K562 (cell line): Measurements from ENCODE around the gene UNC5B. TPM values are rescaled to one million over a fixed set of nuclear protein-coding genes. Genes with fewer than 3 reads are reported as not detected.

Experiments
- ATAC-seq: fragments of 200-7000 bp; cut with Tn5 transposase; 3 replicates; pipeline ENCODE4 v1.9.1; 2020; ENCODE audit warnings: moderate library complexity
- BruUV-seq: library from RNA; stranded (reverse); fragments of 400-500 nt; replicated peaks from 2 replicates; lab custom pipeline; 2021; lab: Mats Ljungman, UMichigan
- CTCF ChIA-PET: fragments of 300-600 bp; formaldehyde crosslinking; extraction: SDS; loops from one replicate; lab custom pipeline; 2021; ENCODE audit warnings: low intra/inter-chr PET ratio; lab: Yijun Ruan, JAX
- POLR2A ChIA-PET: fragments of 300-600, 350-650 bp; sonication (Branson Sonifier 250); formaldehyde crosslinking; extraction: SDS; loops from one replicate; lab custom pipeline; 2021; ENCODE audit warnings: antibody characterized with exemption, inconsistent platforms; lab: Yijun Ruan, JAX
- DNase-seq, 4 experiments: peaks; one replicate each; pipeline versions ENCODE4 v3.0.0 to v3.0.0-alpha.2; 2011 to 2018; ENCODE audit warnings: low spot score in 3 of 4, mixed read lengths in 3 of 4; ENCODE audit errors: extremely low read depth in 1 of 4
- FAIRE-seq: peaks from 2 replicates; lab custom pipeline; 2011; peaks lifted over from hg19 to GRCh38; lab: Jason Lieb, UNC
- H2AFZ ChIP-seq: 2 replicates; pipeline ENCODE4 v1.6.0; 2011; ENCODE audit warnings: low read depth, low read length, control low read depth, inconsistent platforms
- H3K27ac ChIP-seq: fragments of 200-600 bp; 3 replicates; pipeline ENCODE4 v1.8.0; 2011; ENCODE audit warnings: low read depth, mild to moderate bottlenecking, control low read depth, inconsistent platforms, low read length, moderate library complexity, mixed read lengths; ENCODE audit errors: extremely low read depth
- H3K27me3 ChIP-seq, 2 experiments: fragments of 300-600 bp in 1 of 2; 2 replicates in 1 of 2; 3 replicates in 1 of 2; pipeline versions ENCODE4 v1.6.0 to v1.8.0; 2011; ENCODE audit warnings: inconsistent platforms in 2 of 2, low read length in 2 of 2, mild to moderate bottlenecking in 1 of 2, mixed read lengths in 1 of 2, moderate library complexity in 1 of 2; ENCODE audit not compliant: control insufficient read depth in 2 of 2, insufficient read depth in 2 of 2
- H3K36me3 ChIP-seq: fragments of 300-600 bp; 3 replicates; pipeline ENCODE4 v1.8.0; 2011; ENCODE audit warnings: mild to moderate bottlenecking, low read length, inconsistent platforms; ENCODE audit not compliant: control insufficient read depth, insufficient read depth
- H3K4me1 ChIP-seq, 2 experiments: fragments of 200-600 bp in 1 of 2; replicated peaks in 1 of 2; 2 replicates in 1 of 2; 3 replicates in 1 of 2; pipeline versions ENCODE4 v1.5.1 to v1.8.0; 2011; ENCODE audit warnings: inconsistent platforms in 2 of 2, low read length in 2 of 2, mild to moderate bottlenecking in 1 of 2, mixed read lengths in 1 of 2, moderate library complexity in 1 of 2; ENCODE audit not compliant: control insufficient read depth in 2 of 2, insufficient read depth in 2 of 2
- H3K4me2 ChIP-seq: 2 replicates; pipeline ENCODE4 v1.6.1; 2011; ENCODE audit warnings: low read length, control low read depth, inconsistent platforms, mixed read lengths; ENCODE audit not compliant: insufficient read depth
- H3K4me3 ChIP-seq: fragments of 200-600 bp; sonication (generic), shearing (Covaris generic); 2 replicates; pipeline ENCODE4 v1.5.1; 2016; ENCODE audit warnings: control low read depth, inconsistent platforms
- H3K79me2 ChIP-seq: fragments of 200-600 bp; 3 replicates; pipeline ENCODE4 v1.8.0; 2011; ENCODE audit warnings: low read length, inconsistent platforms; ENCODE audit not compliant: control insufficient read depth, insufficient read depth
- H3K9ac ChIP-seq, 2 experiments: 2 replicates each; pipeline versions ENCODE4 v1.6.0 to v1.6.1; 2011; ENCODE audit warnings: low read depth in 2 of 2, low read length in 2 of 2, control low read depth in 1 of 2, inconsistent platforms in 1 of 2, mild to moderate bottlenecking in 1 of 2, mixed read lengths in 1 of 2; ENCODE audit not compliant: insufficient read depth in 1 of 2
- H3K9me1 ChIP-seq: one replicate; pipeline ENCODE4 v1.6.0; 2011; ENCODE audit warnings: inconsistent platforms, mild to moderate bottlenecking, low read length, moderate library complexity; ENCODE audit not compliant: control insufficient read depth, insufficient read depth
- H3K9me3 ChIP-seq: replicated peaks from 2 replicates; pipeline ENCODE4 v1.5.1; 2011; ENCODE audit warnings: low read depth, low read length, inconsistent platforms; ENCODE audit not compliant: control insufficient read depth, insufficient read depth
- H4K20me1 ChIP-seq: replicated peaks from 2 replicates; pipeline ENCODE4 v1.6.1; 2011; ENCODE audit warnings: low read length, inconsistent platforms, mixed read lengths; ENCODE audit not compliant: control insufficient read depth, insufficient read depth
- FOXJ2 ChIP-seq: fragments of 200-800 bp; sonication (Bioruptor generic); IDR thresholded peaks from 2 replicates; pipeline ENCODE4 v1.6.1; 2016; ENCODE audit warnings: missing genetic modification characterization, missing compliant biosample characterization
- TEAD1 ChIP-seq, 2 experiments: fragments of 450-650 bp in 1 of 2; sonication (generic) in 1 of 2; formaldehyde crosslinking; IDR thresholded peaks; 2 replicates each; pipeline versions ENCODE4 v1.4.0 to v1.8.0; 2020 to 2022; ENCODE audit warnings: mild to moderate bottlenecking in 2 of 2, missing genetic modification reagents in 1 of 2
- ZBTB26 ChIP-seq: fragments of 450-650 bp; formaldehyde crosslinking; IDR thresholded peaks from 2 replicates; pipeline ENCODE4 v1.4.0; 2022; ENCODE audit warnings: missing genetic modification characterization
- ZBTB40 ChIP-seq, 2 experiments: fragments of 450-650 bp in 1 of 2; sonication (generic) in 1 of 2; formaldehyde crosslinking in 1 of 2; IDR thresholded peaks; 2 replicates each; pipeline versions ENCODE4 v1.7.1 to v1.9.0; 2016 to 2022; ENCODE audit warnings: inconsistent platforms in 1 of 2, mild to moderate bottlenecking in 1 of 2, missing genetic modification reagents in 1 of 2
- WGBS: fragments of 100-300 bp; shearing (Covaris generic); methylation state at CpG from one replicate; pipeline ENCODE4 v1.1.6; 2016; ENCODE audit warnings: low coverage, mixed read lengths; ENCODE audit not compliant: insufficient coverage; ENCODE audit errors: missing lambda C conversion rate; 5-methylcytosine and 5-hydroxymethylcytosine counted together
- in situ Hi-C: fragments of 300-500 bp; cut with MboI; formaldehyde crosslinking; loops from 4 replicates; pipeline ENCODE4 v1.15.0; 2018; ENCODE audit warnings: inconsistent platforms, mixed read lengths
- intact Hi-C: fragments of 100-400 bp; cut with micrococcal nuclease; formaldehyde crosslinking; loops from 2 replicates; pipeline ENCODE4 v1.14.2; 2022
- polyA plus RNA-seq, 8 experiments: library from polyadenylated mRNA; depleted of rRNA in 4 of 8; stranded (reverse) in 5 of 8; unstranded in 3 of 8; fragments of >200 nt; fragmentation: Nextera tagmentation in 2 of 8; fragmentation: Illumina TruSeq in 1 of 8; extraction: Ambion mirVana in 2 of 8; extraction: Trizol in 1 of 8; gene quantifications; 2 replicates each; pipeline versions ENCODE4 v1.2.1 to v1.2.3, GENCODE V29; 2011 to 2014; ENCODE audit warnings: inconsistent platforms in 1 of 8, missing spikeins in 1 of 8
- total RNA-seq, 7 experiments: library from RNA; depleted of rRNA in 6 of 7; stranded (reverse); fragments of >200 nt in 6 of 7; fragmentation: Illumina TruSeq in 2 of 7; extraction: Trizol in 2 of 7; gene quantifications; 2 replicates each; pipeline versions ENCODE4 v1.2.1 to v1.2.3, GENCODE V29; 2011 to 2021; ENCODE audit warnings: low replicate concordance in 1 of 7

UNC5B gene
- total and polyA plus RNA-seq, 9 of the 15 experiments (the other 6 are each of a cell fraction or from before 2014, with no cell fraction given): 0.10 to 8.4 (median 2.1) TPM

DNA sequence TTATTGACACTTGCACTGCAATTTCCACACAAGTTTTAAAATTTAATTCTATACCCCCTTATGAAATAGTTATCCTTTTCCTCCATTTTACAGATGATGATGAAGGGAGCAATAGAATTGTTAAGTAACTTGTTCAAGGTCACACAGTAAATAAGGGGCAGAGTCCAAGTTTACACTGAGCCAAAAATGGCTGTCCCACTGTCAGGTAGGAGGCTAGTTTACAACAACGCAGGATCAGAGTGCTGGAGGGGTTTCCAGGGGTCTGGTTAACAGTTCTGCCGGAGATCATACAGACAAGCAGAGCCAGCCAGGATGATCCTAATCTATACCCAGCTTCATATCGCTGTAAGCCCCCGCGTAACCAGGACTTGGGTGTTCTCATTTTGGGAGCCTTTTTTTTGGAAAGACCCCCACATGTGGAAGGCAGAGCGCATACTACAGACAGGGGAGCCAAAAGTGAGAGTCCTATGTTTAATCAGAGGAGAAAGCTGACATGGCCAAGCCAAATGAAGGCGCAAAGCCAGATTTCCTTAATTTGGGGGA lies 524 bp upstream of the UNC5B start:
- Histone ChIP-seq H3K9me1 (no peaks in the 10 kb centered on the region), H3K4me2 (peak overlapping the region; percentile 54; the same call in 1 of the 2 replicates), H3K9ac (0 out of 4 replicates have a peak overlapping the region, but pooled peaks of 1 of the 2 experiments have one; percentile 19), H3K27me3 (peaks cover 26 to 71% of the 10 kb centered on the region in 2 experiments; a peak in 4 of 5 replicates), H3K9me3 (no peaks in the 10 kb centered on the region), H3K27ac (no peak overlapping the region), H3K36me3 (no peaks in the 10 kb centered on the region), H3K4me1 (peaks cover 4 to 32% of the 10 kb centered on the region in 2 experiments; a peak in 4 of 5 replicates), H3K4me3 (peak overlapping the region; percentile 53), H4K20me1 (peaks cover 14% of the 10 kb centered on the region; the same call in 1 of the 2 replicates), H2AFZ (peak overlapping the region; percentile 48), H3K79me2 (no peaks in the 10 kb centered on the region)
- BruUV-seq: no TSS peak
- ChIA-PET POLR2A (interaction anchor here (0.6 to 1.0 kb wide), 3 partner anchors 20 to 713 kb away, joined by 3 to 4 read pairs (median 3); no protein-coding TSS in a partner anchor), CTCF (interaction anchor here (0.6 to 1.6 kb wide), 2 partner anchors 59 to 281 kb away, joined by 3 to 4 read pairs; no protein-coding TSS in a partner anchor)
- no peak for DNase-seq
- intact Hi-C loops (loop anchor here (2.0 kb wide), 1 partner anchor 55 kb away; no protein-coding TSS in a partner anchor), in situ Hi-C loops (no loop called here)
- TF ChIP-seq TEAD1 (CRISPR knock-in tag; IDR thresholded peaks at IDR 0.05) (0 out of 4 replicates have a peak, but pooled peaks of 1 of the 2 experiments have one; percentile 20), FOXJ2 (tag) (0 out of 2 replicates have a peak, but pooled peaks have one; percentile 28), ZBTB40 (IDR thresholded peaks at IDR 0.05) (peak; percentile 39; the same call in 1 of the 2 replicates), ZBTB40 (CRISPR knock-in tag; IDR thresholded peaks at IDR 0.05) (no peak), ZBTB26 (no peak)
- FAIRE-seq: no peak
- WGBS: 11% methylated on average over 7 of the region's 7 CpGs
- ATAC-seq: no peak
